ENCODE results near the gene EHD3.

The EHD3 gene

GRCh38 chr2:31251018-31251417 lies 17.1 kb downstream of the EHD3 start:
- Histone ChIP-seq H3K36me3 (ENCODE audit: insufficient read depth, low read length) (no peaks in the 10 kb centered on the region), H3K4me1 (ENCODE audit: insufficient read depth, low read length, severe bottlenecking) (peaks cover 14% of the 10 kb centered on the region), H3K4me3 (ENCODE audit: low read depth, low read length, poor library complexity, severe bottlenecking) (no peak overlapping the region), H3K9me3 (ENCODE audit: low read length) (no peaks in the 10 kb centered on the region), H3K9me2 (ENCODE audit: low read depth, low read length) (no peaks in the 10 kb centered on the region), H4K20me1 (ENCODE audit: insufficient read depth, low read length) (no peaks in the 10 kb centered on the region), H3K79me2 (ENCODE audit: insufficient read depth, low read length) (no peaks in the 10 kb centered on the region), H3K27me3 (ENCODE audit: insufficient read depth, low read length) (no peaks in the 10 kb centered on the region), H3K9ac (ENCODE audit: low read length) (no peak overlapping the region), H3K4me2 (ENCODE audit: low read length) (no peak overlapping the region), H3K27ac (ENCODE audit: low read depth, low read length, poor library complexity, severe bottlenecking) (no peak overlapping the region), H2AFZ (ENCODE audit: low read length) (no peak overlapping the region), H3F3A (ENCODE audit: insufficient read depth, low read length) (no peaks in the 10 kb centered on the region)
- TF ChIP-seq EZH2 (IDR thresholded peaks at IDR 0.05; ENCODE audit: borderline replicate concordance, low read length) (no peak), CTCF (IDR thresholded peaks at IDR 0.05; ENCODE audit: low read length) (no peak)

- Histone ChIP-seq H3K9me2 (ENCODE audit: low read depth, low read length) (no peaks in the 10 kb centered on the region), H3F3A (ENCODE audit: insufficient read depth, low read length) (no peaks in the 10 kb centered on the region), H3K4me3 (ENCODE audit: low read depth, low read length, poor library complexity, severe bottlenecking) (no peak overlapping the region), H3K27me3 (ENCODE audit: insufficient read depth, low read length) (no peaks in the 10 kb centered on the region), H3K27ac (ENCODE audit: low read depth, low read length, poor library complexity, severe bottlenecking) (no peak overlapping the region), H3K9me3 (ENCODE audit: low read length) (no peaks in the 10 kb centered on the region), H3K4me1 (ENCODE audit: insufficient read depth, low read length, severe bottlenecking) (peaks cover 22% of the 10 kb centered on the region), H2AFZ (ENCODE audit: low read length) (no peak overlapping the region), H3K9ac (ENCODE audit: low read length) (no peak overlapping the region), H3K4me2 (ENCODE audit: low read length) (no peak overlapping the region), H3K36me3 (ENCODE audit: insufficient read depth, low read length) (no peaks in the 10 kb centered on the region), H3K79me2 (ENCODE audit: insufficient read depth, low read length) (no peaks in the 10 kb centered on the region), H4K20me1 (ENCODE audit: insufficient read depth, low read length) (no peaks in the 10 kb centered on the region)
- TF ChIP-seq EZH2 (IDR thresholded peaks at IDR 0.05; ENCODE audit: borderline replicate concordance, low read length) (no peak), CTCF (IDR thresholded peaks at IDR 0.05; ENCODE audit: low read length) (no peak)
Measured at GRCh38 chr2:31251851-31252250, 17.9 kb downstream of the EHD3 start.

GRCh38 chr2:31253356-31254131 lies 19.6 kb downstream of the EHD3 start:
- Histone ChIP-seq H3K9ac (ENCODE audit: low read length) (no peak overlapping the region; the same call in 1 of the 2 replicates), H4K20me1 (ENCODE audit: insufficient read depth, low read length) (no peaks in the 10 kb centered on the region), H3F3A (ENCODE audit: insufficient read depth, low read length) (no peaks in the 10 kb centered on the region), H3K79me2 (ENCODE audit: insufficient read depth, low read length) (no peaks in the 10 kb centered on the region), H3K9me3 (ENCODE audit: low read length) (no peaks in the 10 kb centered on the region), H3K4me2 (ENCODE audit: low read length) (peak overlapping the region; percentile 30; the same call in 1 of the 2 replicates), H3K9me2 (ENCODE audit: low read depth, low read length) (no peaks in the 10 kb centered on the region), H2AFZ (ENCODE audit: low read length) (no peak overlapping the region), H3K4me3 (ENCODE audit: low read depth, low read length, poor library complexity, severe bottlenecking) (peak overlapping the region; percentile 5), H3K4me1 (ENCODE audit: insufficient read depth, low read length, severe bottlenecking) (peaks cover 23% of the 10 kb centered on the region), H3K27me3 (ENCODE audit: insufficient read depth, low read length) (no peaks in the 10 kb centered on the region), H3K27ac (ENCODE audit: low read depth, low read length, poor library complexity, severe bottlenecking) (peak overlapping the region; percentile 24), H3K36me3 (ENCODE audit: insufficient read depth, low read length) (no peaks in the 10 kb centered on the region)
- TF ChIP-seq CTCF (IDR thresholded peaks at IDR 0.05; ENCODE audit: low read length) (no peak), EZH2 (IDR thresholded peaks at IDR 0.05; ENCODE audit: borderline replicate concordance, low read length) (no peak)

Data from OCI-LY1 (cell line).